ENCODE data around the gene ANKRD11. TPM values are rescaled to one million over a fixed set of nuclear protein-coding genes. Genes with fewer than 3 reads are reported as not detected.

ANKRD11 gene
- total and polyA plus RNA-seq, 12 donors, result 47.7 to 93.6 (median 66.2) TPM

DNA sequence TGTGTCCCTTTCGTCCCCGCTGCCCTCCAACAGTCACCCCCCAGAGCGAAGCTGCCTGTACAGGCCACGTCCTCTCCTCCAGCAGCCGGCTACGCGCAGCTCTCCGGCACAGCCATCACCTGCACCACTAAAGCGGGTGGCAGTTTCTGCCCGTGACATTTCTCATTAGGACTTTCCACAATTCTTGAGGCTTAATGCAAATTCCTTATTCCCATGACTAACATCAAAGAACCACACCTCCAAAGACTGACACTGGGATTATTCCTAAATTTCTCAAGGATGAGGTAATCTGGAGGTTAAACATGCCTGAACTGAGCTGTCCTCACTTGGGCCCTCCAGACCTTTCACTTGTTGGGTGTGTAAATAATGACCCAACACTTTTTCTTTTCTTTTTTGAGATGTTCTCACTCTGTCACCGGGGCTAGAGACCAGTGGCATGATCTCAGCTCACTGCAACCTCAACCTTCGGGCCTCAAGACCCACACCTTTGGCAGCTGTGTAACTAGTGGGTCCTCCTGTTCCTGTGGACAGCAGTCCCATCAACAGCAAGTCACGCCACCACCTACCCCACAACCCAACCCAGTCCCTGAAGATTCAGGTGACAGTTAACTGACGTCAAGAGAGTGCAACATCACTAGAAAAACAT lies 11.7 kb downstream of the ANKRD11 start:
- H3K27ac ChIP-seq, result peak overlapping the region in 1 of 10 donors; percentile 8
- TF ChIP-seq, protein P1, sequence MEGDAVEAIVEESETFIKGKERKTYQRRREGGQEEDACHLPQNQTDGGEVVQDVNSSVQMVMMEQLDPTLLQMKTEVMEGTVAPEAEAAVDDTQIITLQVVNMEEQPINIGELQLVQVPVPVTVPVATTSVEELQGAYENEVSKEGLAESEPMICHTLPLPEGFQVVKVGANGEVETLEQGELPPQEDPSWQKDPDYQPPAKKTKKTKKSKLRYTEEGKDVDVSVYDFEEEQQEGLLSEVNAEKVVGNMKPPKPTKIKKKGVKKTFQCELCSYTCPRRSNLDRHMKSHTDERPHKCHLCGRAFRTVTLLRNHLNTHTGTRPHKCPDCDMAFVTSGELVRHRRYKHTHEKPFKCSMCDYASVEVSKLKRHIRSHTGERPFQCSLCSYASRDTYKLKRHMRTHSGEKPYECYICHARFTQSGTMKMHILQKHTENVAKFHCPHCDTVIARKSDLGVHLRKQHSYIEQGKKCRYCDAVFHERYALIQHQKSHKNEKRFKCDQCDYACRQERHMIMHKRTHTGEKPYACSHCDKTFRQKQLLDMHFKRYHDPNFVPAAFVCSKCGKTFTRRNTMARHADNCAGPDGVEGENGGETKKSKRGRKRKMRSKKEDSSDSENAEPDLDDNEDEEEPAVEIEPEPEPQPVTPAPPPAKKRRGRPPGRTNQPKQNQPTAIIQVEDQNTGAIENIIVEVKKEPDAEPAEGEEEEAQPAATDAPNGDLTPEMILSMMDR (IDR thresholded peaks at IDR 0.05), result no peak
- peak in 1 of 8 donors; percentile 11 for ATAC-seq
- H3K36me3 ChIP-seq, result no peaks in the 10 kb centered on the region
- H3K9me3 ChIP-seq, result no peaks in the 10 kb centered on the region
- intact Hi-C loops (cut with DNase I), result no loop called here
- no peak for DNase-seq
- H3K4me3 ChIP-seq, result no peak overlapping the region
- 81 to 85% methylated on average over 14 of the region's 14 CpGs for WGBS, 2 donors
- peaks cover 20 to 98% (median 74%) of the 10 kb centered on the region in 9 donors for H3K4me1 ChIP-seq
- no peaks in the 10 kb centered on the region for H3K27me3 ChIP-seq

DNA sequence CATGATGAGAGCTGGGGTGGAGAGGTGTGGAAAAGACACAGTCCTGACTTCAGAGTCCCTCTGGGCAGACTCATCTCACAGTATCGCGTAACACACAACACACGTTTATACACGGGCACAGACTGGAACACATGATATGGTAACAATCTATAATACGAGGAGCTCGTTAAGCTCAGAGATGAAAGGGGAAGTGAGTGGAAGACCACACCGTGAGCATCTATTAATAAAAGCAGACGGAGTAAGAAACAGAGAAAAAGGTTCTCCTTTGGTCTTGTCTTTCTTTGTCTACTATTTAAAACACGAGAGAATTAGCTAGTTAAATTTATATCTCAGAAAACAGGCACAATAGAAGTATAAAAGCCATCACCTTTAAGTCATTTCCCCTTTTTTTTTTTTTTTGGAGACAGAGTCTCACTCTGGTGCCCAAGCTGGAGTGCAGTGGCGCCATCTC lies 13.5 kb downstream of the ANKRD11 start:
- H3K27ac ChIP-seq, result no peak overlapping the region
- no peak for DNase-seq
- no peak for ATAC-seq

DNA sequence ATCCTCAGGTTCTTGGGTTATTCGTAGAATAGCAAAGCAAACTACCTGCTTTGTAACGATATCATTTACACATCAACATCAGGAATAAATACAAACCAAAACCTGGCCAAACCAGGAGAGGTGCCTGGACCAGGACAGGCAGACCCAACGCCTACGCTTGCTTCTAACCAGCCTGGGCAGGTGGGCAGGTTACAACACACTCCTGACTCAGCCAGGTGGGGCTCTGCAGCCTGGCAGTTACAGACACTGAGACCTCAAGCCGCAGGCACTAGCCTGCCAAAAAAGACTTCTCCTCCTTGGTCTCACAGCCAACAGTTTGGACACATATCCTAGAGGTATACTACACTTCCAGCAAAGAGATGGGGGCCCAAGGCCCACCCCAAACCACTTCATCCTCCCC lies 14.0 kb downstream of the ANKRD11 start:
- no peak overlapping the region for H3K27ac ChIP-seq
- no peaks in the 10 kb centered on the region for H3K36me3 ChIP-seq
- no peaks in the 10 kb centered on the region for H3K27me3 ChIP-seq
- no peak for ATAC-seq
- H3K4me3 ChIP-seq, result no peak overlapping the region
- no peak for DNase-seq
- intact Hi-C loops (cut with DNase I), result no loop called here
- H3K4me1 ChIP-seq, result peaks cover 12 to 98% (median 73%) of the 10 kb centered on the region in 9 donors
- TF ChIP-seq, protein P1 (IDR thresholded peaks at IDR 0.05), result no peak
- H3K9me3 ChIP-seq, result no peaks in the 10 kb centered on the region
- 85 to 87% methylated on average over 5 of the region's 5 CpGs for WGBS, 2 donors

More for the DNA sequence above, 13.5 kb downstream of the ANKRD11 start:
- TF ChIP-seq, protein P1 (IDR thresholded peaks at IDR 0.05), result no peak
- H3K27me3 ChIP-seq, result no peaks in the 10 kb centered on the region
- H3K4me3 ChIP-seq, result no peak overlapping the region
- WGBS, 2 donors, result 75 to 78% methylated on average over 10 of the region's 10 CpGs
- intact Hi-C loops (cut with DNase I), result no loop called here
- peaks cover 13 to 98% (median 74%) of the 10 kb centered on the region in 9 donors for H3K4me1 ChIP-seq
- H3K9me3 ChIP-seq, result no peaks in the 10 kb centered on the region
- H3K36me3 ChIP-seq, result no peaks in the 10 kb centered on the region

DNA sequence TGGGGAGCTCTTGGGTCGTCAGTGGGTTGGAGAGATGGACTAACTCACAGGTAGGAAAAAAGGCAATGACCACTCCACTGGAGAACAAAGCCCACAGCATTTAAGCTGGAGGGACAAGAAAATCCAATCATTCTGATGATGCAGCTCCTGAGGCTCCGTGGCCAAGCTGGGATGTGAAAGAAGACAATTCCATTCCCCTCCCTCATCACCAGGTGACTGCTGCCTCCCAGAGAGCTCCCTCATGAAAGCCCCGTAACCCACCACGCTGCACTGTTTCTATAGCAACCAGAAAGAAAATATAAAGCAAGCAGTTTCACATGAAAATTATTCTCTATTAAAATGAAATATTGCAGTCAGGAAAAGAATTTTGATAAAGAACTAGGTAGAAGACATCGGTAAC lies 15.2 kb downstream of the ANKRD11 start:
- DNase-seq (no peak), ATAC-seq (no peak)
- no peak overlapping the region for H3K27ac ChIP-seq
- intact Hi-C loops (cut with DNase I), result no loop called here
- H3K27me3 ChIP-seq, result no peaks in the 10 kb centered on the region
- TF ChIP-seq, protein P1 (IDR thresholded peaks at IDR 0.05), result no peak
- 78 to 82% methylated on average over 5 of the region's 5 CpGs for WGBS, 2 donors
- no peak overlapping the region for H3K4me3 ChIP-seq
- H3K36me3 ChIP-seq, result no peaks in the 10 kb centered on the region
- no peaks in the 10 kb centered on the region for H3K9me3 ChIP-seq
- peaks cover 21 to 99% (median 74%) of the 10 kb centered on the region in 9 donors for H3K4me1 ChIP-seq

Data from heart right ventricle (tissue), 16 donors.